Activated CD4-positive, alpha-beta T cell treated with anti-CD3 and anti-CD28 coated beads for 24 hours (primary cell): ENCODE measurements around the gene ZNF664.

Source experiments
- DNase-seq, 2 donors: peaks; one replicate each; pipeline ENCODE4 v3.0.0-alpha.2; 2020; ENCODE audit warnings: low read depth in 2 of 2

Gene ZNF664

GRCh38 chr12:123958876-123959275 lies 14.1 kb upstream of the ZNF664 start:
- DNase-seq: no peak

DNA sequence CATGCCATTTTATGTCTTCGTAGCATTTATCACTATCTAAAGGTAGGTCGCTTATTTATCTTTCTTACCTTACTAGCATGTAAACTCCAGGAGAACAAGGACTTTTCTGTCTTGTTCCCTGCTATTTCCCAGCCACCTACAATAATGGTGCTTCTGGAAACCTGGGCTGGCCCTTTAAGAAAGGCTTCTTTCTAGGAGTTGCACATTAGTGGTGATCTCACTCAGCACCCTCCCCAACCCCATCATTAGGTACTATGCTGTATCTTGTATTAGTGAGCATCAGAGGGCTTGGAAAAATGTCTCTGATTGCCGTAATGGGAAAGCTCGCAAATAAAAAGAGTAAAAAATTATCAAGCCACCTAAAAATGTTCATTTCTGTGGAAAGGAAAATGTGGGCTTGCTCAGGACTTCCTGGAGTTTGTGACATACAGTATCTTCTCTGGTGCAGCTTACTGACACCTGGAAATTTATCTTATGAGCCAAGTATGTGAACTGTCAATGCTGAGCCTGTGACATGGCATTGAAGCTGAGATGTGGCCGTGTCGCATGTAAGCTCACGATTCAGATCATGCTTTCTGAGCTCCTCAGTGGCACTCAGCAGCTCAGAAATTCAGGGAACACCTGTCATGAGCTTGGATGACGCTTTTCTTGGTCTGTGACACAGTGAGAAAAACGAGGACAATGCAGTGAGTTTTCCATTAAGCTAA lies 12.8 kb upstream of the ZNF664 start:
- no peak for DNase-seq

- DNase-seq: no peak
Observed at GRCh38 chr12:123960856-123961255, 12.2 kb upstream of the ZNF664 start.

DNA sequence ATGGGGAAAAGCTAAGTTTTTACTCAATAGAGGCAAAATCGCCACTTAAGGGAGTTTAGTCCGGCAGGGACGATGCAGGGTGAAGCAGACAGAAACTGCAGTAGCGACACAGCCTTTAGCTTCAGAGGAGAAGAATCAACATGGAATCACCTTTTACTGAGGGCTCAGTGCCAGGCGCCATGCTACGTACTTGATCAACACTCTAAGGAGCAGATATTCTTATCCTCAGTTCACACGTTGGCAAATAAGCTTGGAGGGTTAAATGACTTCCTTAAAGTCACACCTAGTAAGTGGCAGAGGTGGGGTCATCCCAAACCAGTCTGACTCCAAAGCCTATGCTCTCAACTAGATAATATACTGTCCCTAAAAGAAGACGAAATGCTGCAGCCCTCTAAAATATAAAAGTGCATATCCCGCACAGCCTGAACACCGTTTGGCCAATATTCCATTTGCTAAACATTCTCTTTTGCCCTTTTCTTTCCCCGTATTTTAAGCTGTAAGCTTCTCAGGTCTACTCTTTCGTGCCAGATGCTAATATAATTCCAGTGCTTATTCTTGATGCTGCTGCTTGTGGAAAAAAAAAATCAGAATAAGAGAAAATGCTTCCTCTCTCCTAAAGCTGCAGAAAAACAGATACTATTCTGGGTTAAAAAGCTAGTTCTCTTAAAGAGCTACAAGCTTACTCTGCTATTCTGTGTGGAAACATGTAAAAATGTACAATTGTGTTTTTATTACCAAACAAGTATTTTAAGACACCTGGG lies 11.2 kb upstream of the ZNF664 start:
- DNase-seq: no peak

- DNase-seq: no peak
Observed at GRCh38 chr12:123962513-123962912, 10.5 kb upstream of the ZNF664 start.

DNA sequence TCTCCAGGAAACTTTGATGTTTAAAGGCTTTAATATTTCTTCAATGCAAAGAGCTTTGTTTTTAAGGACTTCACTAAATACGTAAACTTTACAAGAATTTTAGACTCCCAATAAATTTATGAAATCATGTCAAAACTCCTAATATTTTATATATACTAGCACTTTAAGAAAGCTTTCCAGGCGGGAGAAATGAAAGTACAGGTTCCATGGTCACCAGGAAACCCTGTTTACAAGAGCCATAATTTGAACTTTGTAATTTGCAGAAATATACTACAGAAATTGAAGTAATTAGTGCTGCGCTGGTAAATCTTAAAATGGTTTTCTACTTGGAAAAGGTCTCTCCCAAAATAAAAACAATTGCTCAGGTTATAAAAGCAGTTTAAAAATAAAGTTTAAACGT lies 9.2 kb upstream of the ZNF664 start:
- DNase-seq: no peak

GRCh38 chr12:123965382-123965781 lies 7.6 kb upstream of the ZNF664 start:
- DNase-seq: no peak

DNA sequence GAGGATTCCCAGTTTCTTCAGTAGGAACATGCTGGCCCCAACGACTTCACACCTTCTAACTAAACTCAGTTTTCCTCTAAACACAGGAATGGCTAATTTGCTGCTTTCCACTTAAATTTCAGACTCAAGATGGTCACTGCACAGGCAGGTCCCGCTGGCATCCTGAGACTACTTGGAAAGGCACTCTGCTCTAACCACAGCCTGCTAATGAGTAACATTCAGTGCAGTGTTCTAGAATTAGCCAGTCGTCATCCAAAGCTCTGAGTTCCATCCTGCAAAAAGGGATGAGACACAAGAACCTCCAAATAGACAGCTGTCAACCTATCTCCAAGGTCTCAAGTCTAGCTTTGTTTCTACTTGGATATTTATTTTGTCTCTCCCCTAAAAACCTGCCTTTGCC lies 6.4 kb upstream of the ZNF664 start:
- DNase-seq: no peak

- DNase-seq: no peak
Observed at GRCh38 chr12:123967121-123967586, 5.9 kb upstream of the ZNF664 start.

GRCh38 chr12:123971449-123971769 lies 1.6 kb upstream of the ZNF664 start:
- DNase-seq: no peak

DNA sequence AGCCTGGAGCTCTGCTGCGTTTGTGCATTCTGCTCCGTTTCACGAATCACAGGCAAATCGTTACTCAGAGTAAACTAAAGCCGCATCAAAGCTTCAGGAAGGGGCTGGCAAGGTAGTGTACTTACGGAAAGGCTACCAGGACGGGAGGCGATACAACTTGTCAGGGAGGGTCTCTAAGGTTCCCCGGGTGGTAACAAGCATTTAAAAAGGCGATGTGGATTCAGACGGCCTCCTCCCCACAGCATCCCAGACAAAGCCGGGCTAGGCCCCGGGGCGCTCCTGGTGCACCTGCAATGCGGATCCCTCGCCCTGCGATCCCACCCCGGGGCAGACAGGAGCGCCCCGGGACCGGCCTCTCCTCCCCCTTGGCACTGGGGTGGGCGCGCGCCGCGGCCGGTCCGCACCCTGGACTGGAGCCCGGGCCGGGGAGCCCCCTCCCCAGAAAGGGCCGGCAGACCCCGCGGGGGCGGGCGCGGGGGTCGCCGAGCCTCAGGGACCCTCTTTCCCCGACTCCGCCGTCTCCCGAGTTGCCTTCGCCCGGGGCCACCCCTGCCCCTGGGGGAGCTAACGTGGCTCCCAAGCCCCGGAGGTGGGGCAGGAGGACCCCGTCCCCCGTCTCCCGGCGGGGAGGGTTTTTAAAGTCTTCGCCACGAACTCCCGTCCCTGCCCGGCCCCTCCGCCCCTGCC lies 1.1 kb upstream of the ZNF664 start:
- DNase-seq: peak; percentile 4 to 25

GRCh38 chr12:123973552-123974341 lies 732 bp downstream of the ZNF664 start:
- peak in 1 of 2 donors; percentile 8 for DNase-seq

DNA sequence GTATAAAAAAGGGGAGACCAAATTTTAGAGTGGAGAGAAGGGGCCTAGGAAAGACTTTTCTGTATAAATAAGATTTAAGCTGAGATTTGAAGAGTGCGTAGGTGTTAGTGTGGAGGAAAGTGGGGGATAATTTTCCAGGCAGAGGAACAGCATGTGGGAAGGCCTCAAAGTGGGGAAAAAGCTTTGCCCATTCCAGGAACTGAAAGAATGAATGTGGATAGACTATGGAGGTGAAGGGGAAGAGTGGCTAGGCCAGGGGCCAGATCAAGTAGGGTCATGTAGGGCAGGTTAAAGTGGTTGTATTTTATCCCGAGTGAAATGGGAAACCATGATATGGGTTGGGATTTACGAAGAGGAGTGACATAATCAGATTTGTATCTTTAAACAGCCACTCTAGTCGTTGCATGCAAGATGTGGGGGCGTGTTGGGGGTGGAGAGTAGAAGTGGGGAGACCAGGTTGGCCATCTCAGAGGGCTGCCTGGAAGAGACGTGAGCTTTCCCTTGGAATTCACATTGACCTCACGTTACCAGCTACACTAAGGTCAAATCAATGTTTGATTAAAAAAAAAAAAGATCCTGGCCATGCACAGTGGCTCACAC lies 3.3 kb downstream of the ZNF664 start:
- DNase-seq: no peak

- no peak for DNase-seq
Observed at GRCh38 chr12:123979566-123979965, 6.6 kb downstream of the ZNF664 start.

GRCh38 chr12:123982269-123982668 lies 9.3 kb downstream of the ZNF664 start:
- no peak for DNase-seq

GRCh38 chr12:123983822-123984485 lies 10.9 kb downstream of the ZNF664 start:
- peak in 1 of 2 donors; percentile 23 for DNase-seq

DNA sequence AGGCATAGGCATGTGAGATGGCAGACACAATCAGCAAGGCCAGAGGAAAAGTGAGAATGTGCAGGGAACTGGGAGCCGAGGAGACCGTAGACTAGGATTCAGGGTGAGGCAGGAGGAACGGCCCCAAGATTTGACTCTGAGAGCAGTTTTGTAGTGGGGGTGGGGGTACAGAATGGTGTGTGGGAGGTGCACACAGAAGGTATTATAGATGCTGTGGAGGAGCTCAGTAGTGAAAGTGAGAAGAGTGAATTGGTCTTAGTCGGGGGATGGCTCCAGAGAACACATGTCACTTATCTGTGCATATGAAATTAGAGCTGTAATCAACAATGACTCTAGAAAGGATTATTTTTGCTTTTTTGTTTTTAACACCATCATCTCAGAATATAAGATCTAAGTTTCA lies 11.9 kb downstream of the ZNF664 start:
- no peak for DNase-seq

DNA sequence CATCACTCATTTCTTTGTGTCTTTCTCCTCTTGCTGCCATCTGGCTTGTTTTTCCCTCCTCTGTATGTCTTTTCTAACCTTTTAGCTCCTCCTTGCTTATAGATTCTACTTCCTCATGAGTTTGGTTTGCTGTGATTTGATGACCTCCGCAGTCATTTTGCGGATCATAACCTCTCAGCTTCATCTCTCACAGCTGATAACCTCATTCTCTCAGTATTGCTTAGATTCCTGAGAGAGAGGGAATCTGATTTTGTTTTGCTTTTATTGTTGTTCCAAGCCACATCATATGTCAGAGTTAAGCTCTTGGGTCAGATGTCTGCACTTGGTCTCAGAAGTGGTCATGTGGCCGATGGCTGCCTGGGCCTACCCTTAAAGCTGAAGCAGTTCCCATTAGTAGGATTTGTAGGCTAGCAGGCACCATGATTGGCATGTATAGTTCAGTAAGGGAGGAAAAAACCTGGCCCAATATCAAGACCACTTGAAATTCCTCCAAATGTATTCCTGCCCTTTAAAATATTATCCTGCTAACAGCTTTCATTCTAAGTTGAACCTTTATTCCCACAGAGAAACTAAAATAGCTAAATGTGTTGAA lies 13.5 kb downstream of the ZNF664 start:
- no peak for DNase-seq

GRCh38 chr12:123987022-123987421 lies 14.0 kb downstream of the ZNF664 start:
- no peak for DNase-seq

DNA sequence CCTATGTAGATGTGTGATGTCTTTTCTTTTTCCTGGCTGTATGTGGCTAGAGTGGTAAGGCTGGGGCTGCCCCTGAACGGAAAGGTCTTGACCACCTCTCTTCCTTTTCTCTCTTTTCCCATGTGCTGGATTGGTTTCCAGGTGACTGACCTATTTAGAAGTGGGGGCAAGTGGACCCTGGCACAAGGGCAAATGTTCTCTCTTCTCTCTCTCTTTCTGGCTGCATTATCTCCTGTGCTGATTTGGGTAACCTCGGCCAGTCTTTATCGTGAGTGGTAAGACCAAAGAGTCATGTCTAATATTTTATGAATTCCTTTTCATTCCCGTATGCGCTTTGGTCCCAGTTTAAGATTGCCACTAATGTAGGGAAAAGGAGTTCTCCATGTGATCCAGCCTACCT lies 16.2 kb downstream of the ZNF664 start:
- no peak for DNase-seq

DNA sequence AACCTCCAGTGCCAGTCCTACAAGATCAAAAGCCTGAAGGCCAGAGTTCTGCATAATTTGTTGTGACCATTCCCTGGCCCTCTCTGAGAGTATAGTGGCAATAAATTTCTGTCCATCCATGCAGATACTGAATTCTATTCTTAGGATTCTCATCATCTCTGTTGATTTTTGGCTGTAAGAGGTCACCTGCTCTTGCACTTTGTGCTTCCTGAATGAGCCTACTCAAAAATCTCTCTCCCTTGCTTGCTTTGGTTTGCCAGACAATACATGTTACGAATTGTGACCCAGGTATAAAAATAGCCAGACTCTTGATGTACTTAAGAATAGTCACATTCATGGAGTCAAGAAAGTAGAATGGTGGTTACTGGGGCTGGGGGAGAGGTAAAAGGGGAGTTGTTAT lies 16.7 kb downstream of the ZNF664 start:
- no peak for DNase-seq
